HepG2 (cell line): Measurements from ENCODE around the gene PHACTR1. TPM values are rescaled to one million over a fixed set of nuclear protein-coding genes. Genes with fewer than 3 reads are reported as not detected.

Source experiments
- ATAC-seq: fragments of 200-7000 bp; cut with Tn5 transposase; 3 replicates; pipeline ENCODE4 v1.9.1; 2020; ENCODE audit warnings: mild to moderate bottlenecking, moderate library complexity
- BruUV-seq: library from RNA; stranded (reverse); fragments of 400-500 nt; replicated peaks from 2 replicates; lab custom pipeline; 2021; lab: Mats Ljungman, UMichigan
- CTCF ChIA-PET: fragments of 300-600 bp; formaldehyde crosslinking; extraction: SDS; loops from one replicate; lab custom pipeline; 2021; ENCODE audit warnings: low total read pairs, inconsistent platforms, low intra/inter-chr PET ratio; lab: Yijun Ruan, JAX
- POLR2A ChIA-PET: fragments of 350-600 bp; sonication (Branson Sonifier 250); formaldehyde crosslinking; loops from one replicate; lab custom pipeline; 2020; ENCODE audit warnings: antibody characterized with exemption, inconsistent platforms; lab: Yijun Ruan, JAX
- DNase-seq: peaks from one replicate; pipeline ENCODE4 v3.0.0-alpha.2; 2015; ENCODE audit warnings: low spot score
- FAIRE-seq: peaks from 3 replicates; lab custom pipeline; 2011; peaks lifted over from hg19 to GRCh38; lab: Jason Lieb, UNC
- H2AFZ ChIP-seq: one replicate; pipeline ENCODE4 v1.6.1; 2011; ENCODE audit warnings: low read length, inconsistent platforms
- H3K27ac ChIP-seq: fragments of 300-600 bp; 3 replicates; pipeline ENCODE4 v1.8.0; 2011; ENCODE audit warnings: mixed run types, mild to moderate bottlenecking, mixed read lengths, low read length, inconsistent platforms; ENCODE audit not compliant: insufficient read depth; ENCODE audit errors: extremely low read length
- H3K27me3 ChIP-seq, 2 experiments: fragments of 200-600 bp in 1 of 2; 2 replicates in 1 of 2; 3 replicates in 1 of 2; pipeline versions ENCODE4 v1.6.0 to v1.8.0; 2011; ENCODE audit warnings: low read length in 2 of 2, mild to moderate bottlenecking in 2 of 2, moderate library complexity in 2 of 2, inconsistent platforms in 1 of 2; ENCODE audit not compliant: insufficient read depth in 2 of 2, control insufficient read depth in 1 of 2
- H3K36me3 ChIP-seq, 2 experiments: fragments of 200-600 bp in 1 of 2; replicated peaks in 1 of 2; 2 replicates in 1 of 2; 3 replicates in 1 of 2; pipeline versions ENCODE4 v1.5.1 to v1.8.0; 2011; ENCODE audit warnings: low read length in 2 of 2, inconsistent platforms in 1 of 2; ENCODE audit not compliant: insufficient read depth in 2 of 2, control insufficient read depth in 1 of 2
- H3K4me1 ChIP-seq: 2 replicates; pipeline ENCODE4 v1.5.1; 2012; ENCODE audit warnings: low read length, inconsistent platforms; ENCODE audit not compliant: insufficient read depth
- H3K4me2 ChIP-seq: 2 replicates; pipeline ENCODE4 v1.6.0; 2011; ENCODE audit warnings: low read depth, low read length, inconsistent platforms
- H3K4me3 ChIP-seq, 3 experiments: fragments of 200-600 bp in 1 of 3; sonication (generic), shearing (Covaris generic) in 1 of 3; replicated peaks in 1 of 3; 2 replicates each; pipeline ENCODE4 v1.5.1; 2011 to 2016; ENCODE audit warnings: low read length in 3 of 3, inconsistent platforms in 2 of 3, low read depth in 2 of 3, mild to moderate bottlenecking in 2 of 3, control low read depth in 1 of 3, mixed read lengths in 1 of 3; ENCODE audit not compliant: insufficient read depth in 1 of 3
- H3K79me2 ChIP-seq: one replicate; pipeline ENCODE4 v1.6.1; 2011; ENCODE audit warnings: low read length, inconsistent platforms; ENCODE audit not compliant: insufficient read depth
- H3K9ac ChIP-seq: 2 replicates; pipeline ENCODE4 v1.6.0; 2011; ENCODE audit warnings: mild to moderate bottlenecking, low read depth, low read length, inconsistent platforms; ENCODE audit not compliant: insufficient read depth
- H3K9me3 ChIP-seq: 2 replicates; pipeline ENCODE4 v1.5.1; 2012; ENCODE audit warnings: mild to moderate bottlenecking, low read length
- H4K20me1 ChIP-seq: 2 replicates; pipeline ENCODE4 v1.6.0; 2011; ENCODE audit warnings: inconsistent platforms, mild to moderate bottlenecking, low read length, moderate library complexity; ENCODE audit not compliant: insufficient read depth
- ATF1 ChIP-seq: IDR thresholded peaks from 2 replicates; pipeline ENCODE4 v1.6.1; 2016; ENCODE audit warnings: mild to moderate bottlenecking, control low read depth
- CTCF ChIP-seq: sonication (generic); formaldehyde crosslinking; IDR thresholded peaks from 2 replicates; pipeline ENCODE4 v1.5.0; 2020; ENCODE audit warnings: mild to moderate bottlenecking, missing genetic modification reagents, moderate library complexity
- GTF3A ChIP-seq: sonication (generic); formaldehyde crosslinking; conservative IDR thresholded peaks from 2 replicates; pipeline ENCODE4 v1.4.0; 2020; ENCODE audit warnings: mild to moderate bottlenecking, missing genetic modification reagents
- GZF1 ChIP-seq: sonication (generic); formaldehyde crosslinking; IDR thresholded peaks from 2 replicates; pipeline ENCODE4 v1.5.1; 2020; ENCODE audit warnings: mild to moderate bottlenecking, missing genetic modification reagents
- JUND ChIP-seq: sonication (generic); formaldehyde crosslinking; IDR thresholded peaks from 2 replicates; pipeline ENCODE4 v1.8.0; 2022; ENCODE audit warnings: mild to moderate bottlenecking, missing genetic modification reagents
- MYNN ChIP-seq: sonication (generic); formaldehyde crosslinking; IDR thresholded peaks from 2 replicates; pipeline ENCODE4 v1.4.0; 2020; ENCODE audit warnings: mild to moderate bottlenecking, low read depth, missing genetic modification reagents
- NCOR1 ChIP-seq: fragments of 200-600 bp; sonication (generic); IDR thresholded peaks from 2 replicates; pipeline ENCODE4 v1.7.0; 2017; ENCODE audit warnings: antibody characterized with exemption, low read length, borderline replicate concordance
- NFKB2 ChIP-seq: sonication (generic); formaldehyde crosslinking; IDR thresholded peaks from 2 replicates; pipeline ENCODE4 v1.4.0; 2020; ENCODE audit warnings: missing genetic modification reagents, borderline replicate concordance
- RAD21 ChIP-seq: fragments of 450-650 bp; formaldehyde crosslinking; IDR thresholded peaks from 2 replicates; pipeline ENCODE4 v1.5.0; 2020; ENCODE audit warnings: mild to moderate bottlenecking
- RBFOX2 ChIP-seq: fragments of 200-400 bp; formaldehyde crosslinking; IDR thresholded peaks from 2 replicates; pipeline ENCODE4 v1.6.1; 2017; ENCODE audit warnings: low read depth, mild to moderate bottlenecking, low read length
- SOX6 ChIP-seq, 2 experiments: fragments of 450-650 bp in 1 of 2; sonication (generic) in 1 of 2; formaldehyde crosslinking in 1 of 2; IDR thresholded peaks; 2 replicates each; pipeline versions ENCODE4 v1.4.0 to v1.6.1; 2017 to 2020; ENCODE audit warnings: antibody characterized with exemption in 1 of 2, mild to moderate bottlenecking in 1 of 2, missing genetic modification reagents in 1 of 2
- STAG1 ChIP-seq: sonication (generic); formaldehyde crosslinking; IDR thresholded peaks from 2 replicates; pipeline ENCODE4 v1.4.0; 2020; ENCODE audit warnings: missing genetic modification reagents
- XRCC5 ChIP-seq: fragments of 200-400 bp; formaldehyde crosslinking; optimal IDR thresholded peaks from 2 replicates; pipeline ENCODE3; 2017; ENCODE audit warnings: mild to moderate bottlenecking, low read length
- ZFP41 ChIP-seq: sonication (generic); formaldehyde crosslinking; IDR thresholded peaks from 2 replicates; pipeline ENCODE4 v1.4.0; 2020; ENCODE audit warnings: mild to moderate bottlenecking, missing genetic modification reagents, borderline replicate concordance
- ZNF317 ChIP-seq: sonication (generic); formaldehyde crosslinking; IDR thresholded peaks from 2 replicates; pipeline ENCODE4 v1.5.0; 2020; ENCODE audit warnings: mild to moderate bottlenecking, missing genetic modification reagents
- ZNF326 ChIP-seq: sonication (generic); formaldehyde crosslinking; IDR thresholded peaks from 2 replicates; pipeline ENCODE4 v1.4.0; 2020; ENCODE audit warnings: missing genetic modification reagents, borderline replicate concordance
- ZNF460 ChIP-seq: sonication (generic); formaldehyde crosslinking; IDR thresholded peaks from 2 replicates; pipeline ENCODE4 v1.5.1; 2020; ENCODE audit warnings: missing genetic modification reagents, mild to moderate bottlenecking, borderline replicate concordance
- ZNF75D ChIP-seq: sonication (generic); formaldehyde crosslinking; IDR thresholded peaks from 2 replicates; pipeline ENCODE4 v1.8.1; 2023; ENCODE audit warnings: missing genetic modification reagents, mild to moderate bottlenecking, borderline replicate concordance
- ZNF781 ChIP-seq: sonication (generic); formaldehyde crosslinking; IDR thresholded peaks from 2 replicates; pipeline ENCODE4 v1.5.1; 2020; ENCODE audit warnings: borderline replicate concordance, mild to moderate bottlenecking, missing genetic modification reagents; ENCODE audit errors: not compliant biosample characterization
- WGBS: methylation state at CpG from one replicate; pipeline ENCODE4 v1.1.6; 2017; ENCODE audit warnings: low lambda C conversion rate; 5-methylcytosine and 5-hydroxymethylcytosine counted together
- in situ Hi-C: cut with HindIII; loops from 2 replicates; pipeline ENCODE4 v1.10.0; 2017; ENCODE audit warnings: low pct_unique_long_range_greater_than_20kb; ENCODE audit not compliant: extremely low pct_ligation_motif_present
- intact Hi-C: fragments of 100-400 bp; cut with micrococcal nuclease; formaldehyde crosslinking; loops from one replicate; pipeline ENCODE4 v1.10.0; 2022; ENCODE audit not compliant: unreplicated experiment
- polyA plus RNA-seq, 8 experiments: library from polyadenylated mRNA; depleted of rRNA in 3 of 8; stranded (reverse) in 7 of 8; unstranded in 1 of 8; fragments of >200 nt; fragmentation: Illumina TruSeq in 4 of 8; extraction: Trizol in 4 of 8; gene quantifications; 2 replicates each; pipeline versions ENCODE4 v1.2.1 to v1.2.3, GENCODE V29; 2011 to 2016; ENCODE audit warnings: low read depth in 4 of 8, missing spikeins in 1 of 8, mixed read lengths in 1 of 8; ENCODE audit not compliant: insufficient read depth in 1 of 8
- total RNA-seq, 5 experiments: library from RNA; depleted of rRNA; stranded (reverse); fragments of >200 nt; fragmentation: Illumina TruSeq; extraction: Trizol; gene quantifications; 2 replicates each; pipeline ENCODE4 v1.2.3, GENCODE V29; 2016; ENCODE audit warnings: low read depth in 1 of 5
- TF ChIP-seq, protein P1 (sequence below): sonication (generic); formaldehyde crosslinking; IDR thresholded peaks from 2 replicates; pipeline ENCODE4 v1.4.0; 2020; ENCODE audit warnings: missing genetic modification reagents
- TF ChIP-seq, protein P2 (sequence below): sonication (generic); formaldehyde crosslinking; IDR thresholded peaks from 2 replicates; pipeline ENCODE4 v1.8.1; 2023; ENCODE audit warnings: mild to moderate bottlenecking, missing genetic modification reagents, borderline replicate concordance

The PHACTR1 gene
- total and polyA plus RNA-seq, 2 of the 13 experiments (the other 11 are each of a cell fraction or from before 2014, with no cell fraction given) = 0.09 TPM; not detected in 1

DNA sequence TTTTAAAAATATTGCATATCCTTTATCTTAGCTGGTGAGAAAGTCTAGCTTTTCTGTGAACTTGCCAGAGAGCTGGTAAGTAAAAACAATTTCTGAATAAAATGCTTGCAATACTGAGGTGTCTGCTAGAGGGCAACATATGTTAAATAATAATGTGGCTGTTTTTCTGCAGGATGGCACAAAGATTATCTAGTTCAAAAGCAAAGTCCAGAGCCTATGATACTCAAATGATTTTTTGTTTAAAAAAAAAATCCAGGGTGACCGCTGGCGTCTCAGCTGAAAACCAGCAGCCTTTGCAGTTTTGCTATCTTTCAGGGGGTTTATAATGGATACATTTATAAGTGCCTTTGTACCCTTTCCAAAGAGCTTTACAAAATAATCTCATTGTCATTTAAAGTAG is 194.9 kb downstream of the PHACTR1 start:
- no peaks in the 10 kb centered on the region for H3K9me3 ChIP-seq
- H3K9ac ChIP-seq = no peak overlapping the region
- H3K4me2 ChIP-seq = no peak overlapping the region
- H2AFZ ChIP-seq = no peak overlapping the region
- no peaks in the 10 kb centered on the region for H3K36me3 ChIP-seq
- in situ Hi-C loops (loop anchor here (25.0 kb wide), 1 partner anchor 626 kb away; no protein-coding TSS in a partner anchor), intact Hi-C loops (no loop called here)
- no TSS peak for BruUV-seq
- DNase-seq (peak; percentile 18), ATAC-seq (no peak), FAIRE-seq (peak; percentile 43)
- CTCF ChIA-PET = interaction anchor here (1.5 kb wide), 1 partner anchor 420 kb away, joined by 9 read pairs; no protein-coding TSS in a partner anchor
- H3K4me1 ChIP-seq = no peaks in the 10 kb centered on the region
- H4K20me1 ChIP-seq = no peaks in the 10 kb centered on the region
- H3K4me3 ChIP-seq = no peak overlapping the region
- H3K79me2 ChIP-seq = no peaks in the 10 kb centered on the region
- 2% methylated on average over 2 of the region's 2 CpGs for WGBS
- H3K27ac ChIP-seq = no peak overlapping the region
- POLR2A ChIA-PET = no interaction called here
- peaks cover 0 to 16% of the 10 kb centered on the region in 2 experiments; a peak in 1 of 5 replicates for H3K27me3 ChIP-seq
- TF ChIP-seq ZNF317 (CRISPR knock-in tag) (no peak), ZFP41 (CRISPR knock-in tag) (no peak), ZNF326 (CRISPR knock-in tag) (no peak), RAD21 (CRISPR knock-in tag) (peak; percentile 24; the same call in 1 of the 2 replicates), GTF3A (CRISPR knock-in tag) (no peak), GZF1 (CRISPR knock-in tag) (no peak), NCOR1 (0 out of 2 replicates have a peak, but pooled peaks have one; percentile 11), XRCC5 (no peak), CTCF (CRISPR knock-in tag) (peak; percentile 46), RBFOX2 (no peak), ATF1 (no peak), MYNN (CRISPR knock-in tag) (no peak), NFKB2 (CRISPR knock-in tag) (no peak), SOX6 (IDR thresholded peaks at IDR 0.05) (no peak), SOX6 (CRISPR knock-in tag; IDR thresholded peaks at IDR 0.05) (no peak), STAG1 (CRISPR knock-in tag) (peak; percentile 63), ZNF75D (no peak), ZNF460 (CRISPR knock-in tag) (no peak), JUND (CRISPR knock-in tag) (no peak), ZNF781 (CRISPR knock-in tag) (no peak)
- TF ChIP-seq, protein P1, sequence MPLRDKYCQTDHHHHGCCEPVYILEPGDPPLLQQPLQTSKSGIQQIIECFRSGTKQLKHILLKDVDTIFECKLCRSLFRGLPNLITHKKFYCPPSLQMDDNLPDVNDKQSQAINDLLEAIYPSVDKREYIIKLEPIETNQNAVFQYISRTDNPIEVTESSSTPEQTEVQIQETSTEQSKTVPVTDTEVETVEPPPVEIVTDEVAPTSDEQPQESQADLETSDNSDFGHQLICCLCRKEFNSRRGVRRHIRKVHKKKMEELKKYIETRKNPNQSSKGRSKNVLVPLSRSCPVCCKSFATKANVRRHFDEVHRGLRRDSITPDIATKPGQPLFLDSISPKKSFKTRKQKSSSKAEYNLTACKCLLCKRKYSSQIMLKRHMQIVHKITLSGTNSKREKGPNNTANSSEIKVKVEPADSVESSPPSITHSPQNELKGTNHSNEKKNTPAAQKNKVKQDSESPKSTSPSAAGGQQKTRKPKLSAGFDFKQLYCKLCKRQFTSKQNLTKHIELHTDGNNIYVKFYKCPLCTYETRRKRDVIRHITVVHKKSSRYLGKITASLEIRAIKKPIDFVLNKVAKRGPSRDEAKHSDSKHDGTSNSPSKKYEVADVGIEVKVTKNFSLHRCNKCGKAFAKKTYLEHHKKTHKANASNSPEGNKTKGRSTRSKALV (CRISPR knock-in tag) = no peak
- TF ChIP-seq, protein P2, sequence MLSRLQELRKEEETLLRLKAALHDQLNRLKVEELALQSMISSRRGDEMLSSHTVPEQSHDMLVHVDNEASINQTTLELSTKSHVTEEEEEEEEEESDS (CRISPR knock-in tag) = no peak
